OCI-LY7 (cell line): ENCODE data around the gene CLEC3A.

ENCODE experiments used
- CTCF ChIP-seq: fragments of 200-600 bp; sonication (generic); conservative IDR thresholded peaks from 2 replicates; pipeline ENCODE4 v1.5.1; 2014; ENCODE audit warnings: mild to moderate bottlenecking, antibody characterized with exemption, low read length, moderate library complexity, mixed read lengths
- EZH2phosphoT487 ChIP-seq: fragments of 200-600 bp; sonication (generic); IDR thresholded peaks from 2 replicates; pipeline ENCODE4 v1.6.1; 2018; ENCODE audit warnings: low read depth, borderline replicate concordance, mild to moderate bottlenecking, mixed run types, antibody characterized with exemption, low read length, moderate library complexity, mixed read lengths

GRCh38 chr16:78069913-78070312 lies 47.6 kb downstream of the CLEC3A start:
- no peak for TF ChIP-seq CTCF
- no peak for TF ChIP-seq EZH2phosphoT487
